Activated CD4-positive, alpha-beta T cell treated with anti-CD3 and anti-CD28 coated beads for 4 hours (primary cell): ENCODE results near the gene AREG.
"Not testable (repeated sequence)": the region's sequence is repeated elsewhere in the genome, so short reads cannot be mapped to it uniquely, and the experiment has no call there.

Source experiments
- DNase-seq, 2 donors: peaks; one replicate each; pipeline ENCODE4 v3.0.0-alpha.2; 2020

Gene AREG, protein sequence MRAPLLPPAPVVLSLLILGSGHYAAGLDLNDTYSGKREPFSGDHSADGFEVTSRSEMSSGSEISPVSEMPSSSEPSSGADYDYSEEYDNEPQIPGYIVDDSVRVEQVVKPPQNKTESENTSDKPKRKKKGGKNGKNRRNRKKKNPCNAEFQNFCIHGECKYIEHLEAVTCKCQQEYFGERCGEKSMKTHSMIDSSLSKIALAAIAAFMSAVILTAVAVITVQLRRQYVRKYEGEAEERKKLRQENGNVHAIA

DNA sequence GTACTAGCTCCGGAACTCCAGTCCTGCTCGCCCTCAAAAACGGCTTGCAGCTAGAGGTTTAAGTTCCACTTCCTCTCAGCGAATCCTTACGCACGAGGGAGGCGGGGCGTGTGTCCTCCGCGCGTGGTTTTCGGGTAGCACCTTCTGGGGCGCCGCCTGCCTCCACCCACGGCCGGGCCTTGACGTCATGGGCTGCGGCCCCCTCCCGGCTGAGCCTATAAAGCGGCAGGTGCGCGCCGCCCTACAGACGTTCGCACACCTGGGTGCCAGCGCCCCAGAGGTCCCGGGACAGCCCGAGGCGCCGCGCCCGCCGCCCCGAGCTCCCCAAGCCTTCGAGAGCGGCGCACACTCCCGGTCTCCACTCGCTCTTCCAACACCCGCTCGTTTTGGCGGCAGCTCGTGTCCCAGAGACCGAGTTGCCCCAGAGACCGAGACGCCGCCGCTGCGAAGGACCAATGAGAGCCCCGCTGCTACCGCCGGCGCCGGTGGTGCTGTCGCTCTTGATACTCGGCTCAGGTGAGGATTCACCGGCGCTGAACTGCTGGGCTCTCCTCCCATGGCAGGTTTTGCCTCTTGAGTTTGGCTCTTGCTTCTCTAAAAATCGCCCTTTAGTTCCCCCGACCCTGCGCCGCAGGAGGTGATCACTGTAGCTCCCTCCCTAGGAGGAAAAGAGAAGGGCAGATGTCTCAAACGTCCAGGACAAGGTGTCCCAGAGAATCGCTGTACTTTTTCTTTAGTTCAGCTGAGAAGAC is at the start of gene AREG:
TSS of gene AREG (plus strand) at position 246 of the 752 bp plus-strand sequence. CDS start at position 456, 210 bp downstream.
- peak; percentile 95 to 96 for DNase-seq

DNA sequence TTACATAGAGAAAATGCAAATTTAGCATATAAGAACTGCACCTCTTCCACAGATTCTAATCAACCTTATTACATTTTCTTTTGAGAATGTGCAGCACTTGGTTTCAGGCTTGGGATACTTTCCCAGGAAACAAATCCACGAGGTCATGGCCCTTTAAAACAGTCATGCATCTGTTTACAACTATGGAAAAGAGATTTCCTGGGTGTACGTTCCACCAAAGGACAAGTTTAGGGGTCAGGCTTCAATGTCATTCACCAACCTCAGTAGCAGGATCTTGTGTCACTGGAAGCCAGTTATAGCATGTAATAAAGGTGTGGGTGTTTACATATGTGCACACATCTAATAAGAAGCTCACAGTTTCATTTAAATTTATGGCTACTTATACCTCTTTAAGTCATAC is 49.3 kb upstream of the AREG start:
- DNase-seq, result no peak

DNA sequence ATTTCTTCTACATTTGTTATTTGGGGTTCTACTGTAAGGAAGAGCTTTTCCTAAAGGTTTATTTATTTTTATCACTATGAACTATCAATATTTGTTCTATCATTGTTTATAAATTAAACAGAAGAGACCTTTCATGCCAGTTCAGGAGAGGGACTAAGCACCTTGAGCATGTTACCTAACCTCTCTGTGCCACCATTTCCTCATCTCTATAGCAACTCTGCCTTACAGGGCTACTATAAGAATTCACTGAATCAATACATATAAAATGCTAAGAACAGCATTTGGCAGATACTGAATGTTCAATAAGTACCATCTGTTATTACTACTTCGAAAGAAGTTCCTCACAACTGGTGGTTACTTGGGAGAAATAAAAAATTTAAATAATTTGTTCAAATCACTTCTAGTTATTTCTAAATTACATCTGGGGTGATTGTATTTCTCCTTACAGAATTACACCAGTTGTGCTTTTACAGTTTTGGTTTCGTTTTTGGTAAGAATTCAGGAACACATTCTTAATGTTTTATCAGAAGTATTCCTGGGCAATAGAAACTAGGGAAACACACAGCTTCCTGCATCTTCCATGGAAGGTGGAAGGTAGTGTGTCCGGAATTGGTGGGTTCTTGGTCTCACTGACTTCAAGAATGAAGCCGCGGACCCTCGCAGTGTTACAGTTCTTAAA is 47.0 kb upstream of the AREG start:
- no peak for DNase-seq

DNA sequence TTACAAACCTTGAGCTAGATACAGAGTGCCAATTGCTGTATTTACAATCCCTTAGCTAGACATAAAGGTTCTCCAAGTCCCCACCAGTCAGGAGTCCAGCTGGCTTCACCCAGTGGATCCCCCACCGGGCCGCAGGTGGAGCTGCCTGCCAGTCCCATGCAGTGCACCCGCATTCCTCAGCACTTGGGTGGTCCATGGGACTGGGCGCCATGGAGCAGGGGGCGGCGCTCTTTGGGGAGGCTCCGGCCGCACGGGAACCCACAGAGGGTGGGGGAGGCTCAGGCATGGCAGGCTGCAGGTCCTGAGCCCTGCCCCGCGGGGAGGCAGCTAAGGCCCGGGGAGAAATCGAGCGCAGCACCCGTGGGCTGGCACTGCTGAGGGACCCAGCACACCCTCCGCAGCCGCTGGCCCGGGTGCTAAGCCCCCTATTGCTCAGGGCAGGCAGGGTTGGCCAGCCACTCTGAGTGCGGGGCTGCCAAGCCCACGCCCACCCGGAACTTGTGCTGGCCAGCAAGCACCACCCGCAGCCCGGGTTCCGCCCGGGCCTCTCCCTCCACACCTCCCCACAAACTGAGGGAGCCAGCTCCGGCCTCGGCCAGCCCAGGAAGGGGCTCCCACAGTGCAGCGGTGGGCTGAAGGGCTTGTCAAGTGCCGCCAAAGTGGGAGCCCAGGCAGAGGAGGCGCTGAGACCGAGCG is 45.9 kb upstream of the AREG start:
- DNase-seq, result not testable (repeated sequence)

GRCh38 chr4:74400395-74400794 is 44.5 kb upstream of the AREG start:
- DNase-seq, result no peak

GRCh38 chr4:74402692-74403456 is 42.1 kb upstream of the AREG start:
- DNase-seq, result no peak

DNA sequence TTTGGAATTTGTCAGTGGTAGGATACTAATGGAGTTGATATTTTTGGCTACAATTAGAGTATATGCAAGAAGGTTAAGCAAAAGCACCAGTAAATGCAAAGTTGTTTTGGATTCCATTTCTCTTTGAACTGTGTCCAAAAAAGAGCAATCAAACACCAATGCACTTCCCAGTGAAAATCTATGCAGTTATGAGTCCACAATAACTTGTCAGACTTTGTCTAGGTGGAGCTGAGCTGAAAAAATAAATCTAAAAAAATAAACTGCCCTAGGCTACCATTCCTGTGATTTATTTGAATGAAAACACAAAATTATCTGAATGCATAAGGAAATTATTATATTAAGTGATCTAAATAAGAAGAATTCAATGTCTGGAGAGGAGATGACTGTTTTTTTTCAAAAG is 37.0 kb upstream of the AREG start:
- no peak for DNase-seq

DNA sequence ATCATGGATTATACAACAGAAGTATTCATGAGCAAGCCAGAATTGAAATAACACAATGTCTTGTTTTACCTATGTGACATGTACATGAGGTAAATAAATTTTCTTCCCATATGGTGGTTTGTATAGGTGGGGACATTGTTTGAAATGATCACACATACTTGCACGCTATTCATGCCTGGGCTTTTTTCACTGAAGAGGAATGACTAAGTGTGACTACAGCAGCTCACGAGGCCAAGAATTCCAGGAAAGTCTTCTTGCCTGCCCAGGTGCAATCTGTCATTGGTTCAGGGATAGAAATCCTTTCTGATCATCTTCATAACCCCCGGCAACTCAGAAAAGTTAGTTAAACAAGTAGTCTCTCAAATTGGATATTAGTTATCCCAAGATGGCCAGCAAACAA is 36.3 kb upstream of the AREG start:
- no peak for DNase-seq

GRCh38 chr4:74410272-74410671 is 34.7 kb upstream of the AREG start:
- DNase-seq, result no peak

GRCh38 chr4:74412225-74412624 is 32.7 kb upstream of the AREG start:
- no peak for DNase-seq

GRCh38 chr4:74413265-74413664 is 31.7 kb upstream of the AREG start:
- DNase-seq, result no peak

GRCh38 chr4:74414149-74414809 is 30.7 kb upstream of the AREG start:
- DNase-seq, result no peak

DNA sequence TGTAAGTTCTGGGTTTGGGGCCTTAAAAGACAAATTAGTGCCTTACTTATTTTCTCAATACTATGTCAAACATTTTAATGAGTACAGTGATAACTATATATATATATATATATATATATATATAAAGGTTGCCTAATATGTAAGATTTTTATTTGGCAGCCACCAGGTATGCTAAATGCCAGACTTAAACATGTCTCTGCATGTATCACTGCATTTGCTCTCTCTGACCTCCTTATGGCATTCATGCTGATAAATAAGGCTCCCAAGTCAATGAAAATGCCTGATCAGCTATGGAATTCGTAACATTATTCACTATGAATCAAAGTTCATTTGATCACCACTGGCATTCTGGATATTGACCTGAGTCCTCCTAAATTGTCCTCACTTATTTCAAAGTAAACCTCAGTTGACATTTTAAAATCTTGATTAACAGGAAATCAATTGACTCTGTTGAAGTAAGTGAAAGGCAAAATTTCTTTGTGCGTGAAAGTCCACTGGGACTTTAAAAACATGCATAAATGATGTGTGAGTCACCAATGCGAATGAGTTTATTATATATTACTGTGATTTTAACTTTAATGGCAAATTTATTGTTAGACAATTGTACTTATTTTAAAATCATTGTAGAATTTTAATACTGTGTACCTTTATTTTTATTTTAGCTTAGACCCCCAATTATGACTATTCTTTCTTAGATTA is 29.2 kb upstream of the AREG start:
- DNase-seq, result no peak

DNA sequence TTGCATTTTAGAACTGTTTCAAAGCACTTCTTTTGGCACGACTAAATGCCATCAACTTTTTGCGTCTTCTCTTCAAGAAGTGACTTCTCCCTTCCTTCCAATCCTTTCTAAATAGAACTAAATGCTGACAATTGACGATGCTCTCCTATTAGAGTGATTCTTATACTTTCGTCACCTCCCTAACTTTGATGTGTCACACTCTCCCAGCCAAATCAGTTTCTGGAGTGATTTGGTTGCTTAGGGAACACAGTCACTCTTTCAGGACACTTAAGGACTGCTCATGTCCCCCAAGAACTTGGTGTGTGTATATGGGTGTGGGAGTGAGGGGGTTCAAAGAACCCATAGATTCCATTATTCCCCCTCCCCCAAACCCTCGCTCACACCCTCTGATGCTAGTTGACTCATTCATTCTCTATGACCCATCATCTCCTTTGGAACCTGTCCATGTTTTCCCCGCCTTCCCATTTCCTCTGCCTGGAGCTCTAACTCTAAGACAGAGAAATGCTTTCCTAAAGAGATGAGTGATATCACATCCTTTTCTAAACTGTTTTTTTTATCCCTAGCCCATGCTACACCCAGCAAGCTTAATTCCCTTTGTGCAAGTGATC is 26.8 kb upstream of the AREG start:
- DNase-seq, result no peak

- no peak for DNase-seq
Measured at GRCh38 chr4:74420863-74421262, 24.1 kb upstream of the AREG start.

GRCh38 chr4:74423104-74423503 is 21.8 kb upstream of the AREG start:
- no peak for DNase-seq

- no peak for DNase-seq
Measured at GRCh38 chr4:74424111-74424510, 20.8 kb upstream of the AREG start.

- no peak for DNase-seq
Measured at GRCh38 chr4:74426101-74426500, 18.8 kb upstream of the AREG start.

DNA sequence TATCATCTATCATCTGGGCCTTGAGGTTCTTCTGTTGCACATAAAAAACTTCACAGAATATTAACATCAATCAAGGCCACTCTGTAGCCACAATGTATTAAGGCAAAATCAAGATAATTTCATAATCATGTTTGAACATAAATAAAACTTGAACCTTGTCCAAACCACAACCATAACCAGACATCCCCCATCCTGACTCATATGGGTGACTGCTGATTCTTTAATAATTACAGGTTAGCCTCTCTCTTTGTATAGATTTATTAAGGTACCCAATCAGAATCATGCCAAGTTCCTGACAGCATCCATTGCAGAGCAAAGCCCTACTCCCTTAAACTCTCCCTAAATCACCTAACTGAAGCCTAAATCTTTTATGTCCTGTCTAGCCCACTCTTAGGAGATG is 16.7 kb upstream of the AREG start:
- no peak for DNase-seq

DNA sequence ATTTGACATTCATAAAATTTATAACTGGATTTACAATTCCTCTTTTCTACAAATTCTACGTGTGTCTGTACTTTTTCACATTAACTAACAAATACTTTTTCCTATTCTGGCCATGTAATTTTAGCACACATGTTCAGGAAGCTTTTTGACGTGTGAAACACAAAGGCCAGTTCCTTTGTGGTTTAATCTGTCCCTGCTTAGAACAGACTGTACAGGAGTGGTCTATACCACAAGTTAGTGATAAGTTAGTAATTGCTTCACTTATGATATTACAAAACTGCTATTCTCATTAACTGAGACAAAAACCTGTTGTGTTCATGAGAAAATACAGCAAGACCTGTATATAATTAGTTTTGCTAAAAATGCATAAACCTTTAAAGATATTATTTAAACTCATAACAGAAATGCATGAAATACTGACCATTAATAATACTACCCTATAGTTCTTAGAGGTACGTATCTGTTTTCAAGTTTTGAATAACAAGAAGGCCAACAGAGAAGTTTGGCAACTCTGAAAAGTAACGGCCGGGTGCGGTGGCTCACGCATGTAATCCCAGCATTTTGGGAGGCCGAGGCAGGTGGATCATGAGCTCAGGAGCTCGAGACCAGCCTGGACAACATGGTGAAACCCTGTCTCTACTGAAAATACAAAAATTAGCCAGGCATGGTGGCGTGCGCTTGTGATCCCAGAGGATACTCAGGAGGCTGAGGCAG is 13.7 kb upstream of the AREG start:
- no peak for DNase-seq
